HL-60 (cell line): ENCODE data around the gene ATG10.
"Not testable (repeated sequence)": the region's sequence is repeated elsewhere in the genome, so short reads cannot be mapped to it uniquely, and the experiment has no call there.

Experiments
- DNase-seq, 2 experiments: peaks; one replicate each; pipeline ENCODE4 v3.0.0-alpha.2; 2010 to 2020; ENCODE audit warnings: low read depth in 1 of 2, low spot score in 1 of 2
- H3K27ac ChIP-seq: fragments of 250-450 bp; sonication (Bioruptor Pico); replicated peaks from 2 replicates; pipeline ENCODE4 v1.5.1; 2020; ENCODE audit warnings: mild to moderate bottlenecking, moderate library complexity
- H3K27me3 ChIP-seq: fragments of 250-450 bp; sonication (Bioruptor Pico); 2 replicates; pipeline ENCODE4 v1.5.1; 2021; ENCODE audit warnings: mild to moderate bottlenecking, moderate library complexity; ENCODE audit not compliant: insufficient read depth, poor library complexity, severe bottlenecking
- H3K4me3 ChIP-seq: replicated peaks from 2 replicates; pipeline ENCODE4 v1.5.1; 2011; ENCODE audit warnings: mild to moderate bottlenecking, control low read depth, low read length; ENCODE audit not compliant: insufficient read depth
- CTCF ChIP-seq: IDR thresholded peaks from one replicate; pipeline ENCODE4 v1.5.1; 2011; ENCODE audit warnings: low read length, control low read depth, inconsistent platforms; ENCODE audit not compliant: insufficient read depth
- GABPA ChIP-seq: IDR thresholded peaks from 2 replicates; pipeline ENCODE4 v1.6.1; 2012; ENCODE audit warnings: low read depth
- POLR2AphosphoS5 ChIP-seq: IDR thresholded peaks from 2 replicates; pipeline ENCODE4 v1.6.1; 2012; ENCODE audit warnings: low read depth
- SPI1 ChIP-seq: IDR thresholded peaks from 2 replicates; pipeline ENCODE4 v1.6.1; 2012; ENCODE audit warnings: low read depth, mild to moderate bottlenecking, borderline replicate concordance
- TF ChIP-seq, protein P1 (sequence below): IDR thresholded peaks from 2 replicates; pipeline ENCODE4 v1.6.1; 2012; ENCODE audit warnings: low read depth; ENCODE audit not compliant: insufficient replicate concordance

The ATG10 gene

GRCh38 chr5:81989204-81989603 is 17.4 kb downstream of the ATG10 start:
- DNase-seq: no peak
- Histone ChIP-seq H3K4me3 (no peak overlapping the region), H3K27me3 (no peaks in the 10 kb centered on the region), H3K27ac (no peak overlapping the region)
- TF ChIP-seq CTCF: no peak

GRCh38 chr5:81994679-81995078 is 22.9 kb downstream of the ATG10 start:
- no peak for DNase-seq
- TF ChIP-seq GABPA (no peak), POLR2AphosphoS5 (no peak), CTCF (no peak), SPI1 (no peak)
- TF ChIP-seq, protein P1, sequence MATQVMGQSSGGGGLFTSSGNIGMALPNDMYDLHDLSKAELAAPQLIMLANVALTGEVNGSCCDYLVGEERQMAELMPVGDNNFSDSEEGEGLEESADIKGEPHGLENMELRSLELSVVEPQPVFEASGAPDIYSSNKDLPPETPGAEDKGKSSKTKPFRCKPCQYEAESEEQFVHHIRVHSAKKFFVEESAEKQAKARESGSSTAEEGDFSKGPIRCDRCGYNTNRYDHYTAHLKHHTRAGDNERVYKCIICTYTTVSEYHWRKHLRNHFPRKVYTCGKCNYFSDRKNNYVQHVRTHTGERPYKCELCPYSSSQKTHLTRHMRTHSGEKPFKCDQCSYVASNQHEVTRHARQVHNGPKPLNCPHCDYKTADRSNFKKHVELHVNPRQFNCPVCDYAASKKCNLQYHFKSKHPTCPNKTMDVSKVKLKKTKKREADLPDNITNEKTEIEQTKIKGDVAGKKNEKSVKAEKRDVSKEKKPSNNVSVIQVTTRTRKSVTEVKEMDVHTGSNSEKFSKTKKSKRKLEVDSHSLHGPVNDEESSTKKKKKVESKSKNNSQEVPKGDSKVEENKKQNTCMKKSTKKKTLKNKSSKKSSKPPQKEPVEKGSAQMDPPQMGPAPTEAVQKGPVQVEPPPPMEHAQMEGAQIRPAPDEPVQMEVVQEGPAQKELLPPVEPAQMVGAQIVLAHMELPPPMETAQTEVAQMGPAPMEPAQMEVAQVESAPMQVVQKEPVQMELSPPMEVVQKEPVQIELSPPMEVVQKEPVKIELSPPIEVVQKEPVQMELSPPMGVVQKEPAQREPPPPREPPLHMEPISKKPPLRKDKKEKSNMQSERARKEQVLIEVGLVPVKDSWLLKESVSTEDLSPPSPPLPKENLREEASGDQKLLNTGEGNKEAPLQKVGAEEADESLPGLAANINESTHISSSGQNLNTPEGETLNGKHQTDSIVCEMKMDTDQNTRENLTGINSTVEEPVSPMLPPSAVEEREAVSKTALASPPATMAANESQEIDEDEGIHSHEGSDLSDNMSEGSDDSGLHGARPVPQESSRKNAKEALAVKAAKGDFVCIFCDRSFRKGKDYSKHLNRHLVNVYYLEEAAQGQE: no peak
- Histone ChIP-seq H3K27ac (no peak overlapping the region), H3K4me3 (no peak overlapping the region), H3K27me3 (no peaks in the 10 kb centered on the region)

DNA sequence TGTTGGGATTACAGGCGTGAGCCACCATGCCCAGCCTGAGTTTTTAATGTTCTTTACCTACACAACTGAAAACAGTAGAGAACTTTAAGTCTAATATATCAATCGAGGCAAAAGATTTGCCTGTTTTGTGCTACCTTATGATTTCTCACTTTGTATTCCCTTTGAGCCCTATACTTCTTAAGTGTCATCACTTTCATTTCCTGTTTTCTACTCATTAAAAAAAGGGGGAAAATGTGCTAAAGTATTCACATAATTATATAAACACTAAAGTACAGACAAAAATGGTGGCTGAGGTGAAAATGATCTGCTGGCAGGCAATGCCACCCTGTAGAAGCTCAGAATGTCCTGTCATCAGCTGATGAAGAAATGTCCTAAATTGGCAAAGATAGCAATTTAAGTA is 23.6 kb downstream of the ATG10 start:
- no peaks in the 10 kb centered on the region for H3K27me3 ChIP-seq
- no peak overlapping the region for H3K27ac ChIP-seq
- no peak overlapping the region for H3K4me3 ChIP-seq
- DNase-seq: no peak
- no peak for TF ChIP-seq SPI1
- TF ChIP-seq, protein P1: no peak
- TF ChIP-seq POLR2AphosphoS5: no peak
- TF ChIP-seq CTCF: no peak
- TF ChIP-seq GABPA: no peak

DNA sequence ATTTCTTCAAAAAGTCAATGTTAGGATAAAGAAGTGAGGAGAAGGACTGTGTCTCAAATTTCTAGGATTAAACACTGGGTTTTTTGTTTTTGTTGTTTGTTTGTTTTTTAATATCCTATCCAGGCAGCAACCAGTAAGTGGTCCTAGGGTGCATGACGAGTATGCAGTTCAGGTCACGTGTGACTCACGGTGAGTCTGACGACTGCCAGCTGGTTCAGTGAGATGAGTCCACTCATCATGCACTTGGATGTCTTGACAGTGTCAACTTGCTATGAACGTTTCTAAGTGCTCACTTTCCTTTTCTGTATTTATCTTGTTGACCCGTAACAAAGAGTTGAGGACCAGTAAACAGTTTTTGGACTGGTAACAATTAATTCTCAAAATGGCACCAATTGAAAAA is 32.7 kb downstream of the ATG10 start:
- H3K27ac ChIP-seq: no peak overlapping the region
- DNase-seq: no peak
- no peaks in the 10 kb centered on the region for H3K27me3 ChIP-seq
- H3K4me3 ChIP-seq: no peak overlapping the region
- TF ChIP-seq CTCF: no peak
- TF ChIP-seq, protein P1: no peak
- no peak for TF ChIP-seq POLR2AphosphoS5
- no peak for TF ChIP-seq SPI1
- no peak for TF ChIP-seq GABPA

DNA sequence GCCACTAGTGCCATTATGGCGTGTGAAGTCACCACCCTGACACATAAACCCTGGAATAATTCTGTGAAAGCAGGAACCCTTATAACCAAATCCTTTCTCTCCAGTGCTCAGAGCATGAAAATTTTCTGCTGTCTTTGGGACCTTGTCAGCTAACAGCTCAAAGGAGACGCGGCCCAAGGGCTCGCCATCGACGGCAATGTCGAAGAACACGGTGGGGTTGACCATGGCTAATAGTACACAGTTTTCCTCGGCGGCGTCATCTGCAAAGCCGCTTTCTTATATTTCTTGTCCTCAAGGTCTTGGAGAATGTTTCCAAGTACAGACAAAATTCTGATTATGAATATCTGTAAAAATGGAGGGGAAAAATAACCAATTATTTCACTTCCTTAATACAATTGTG is 38.0 kb downstream of the ATG10 start:
- DNase-seq, H3K27ac ChIP-seq, H3K27me3 ChIP-seq, H3K4me3 ChIP-seq: not testable (repeated sequence)
